H1 (cell line): ENCODE results near the gene BTD. TPM values are rescaled to one million over a fixed set of nuclear protein-coding genes. Genes with fewer than 3 reads are reported as not detected.
A peak's percentile ranks its signal among the peaks of the same experiment; 100 is the strongest.

Experiments used
- CTCF ChIA-PET: fragments of 300-600 bp; sonication (Branson Sonifier 250); formaldehyde crosslinking; loops from one replicate; lab custom pipeline; 2021; ENCODE audit not compliant: partially characterized antibody; lab: Charles Lee
- POLR2A ChIA-PET: fragments of 300-600 bp; sonication (Branson Sonifier 250); formaldehyde crosslinking; loops from one replicate; lab custom pipeline; 2021; ENCODE audit warnings: inconsistent platforms; ENCODE audit not compliant: partially characterized antibody; lab: Charles Lee
- DNase-seq, 2 experiments: peaks; one replicate each; pipeline versions ENCODE4 v3.0.0 to v3.0.0-alpha.2; 2010 to 2022; ENCODE audit warnings: low spot score in 2 of 2, low read depth in 1 of 2, mixed read lengths in 1 of 2
- FAIRE-seq: peaks from 2 replicates; lab custom pipeline; 2011; peaks lifted over from hg19 to GRCh38; lab: Jason Lieb, UNC
- H2AFZ ChIP-seq: 2 replicates; pipeline ENCODE4 v1.8.1; 2012; ENCODE audit warnings: low read length, inconsistent platforms
- H2AK5ac ChIP-seq: 2 replicates; pipeline ENCODE4 v1.6.1; 2013; ENCODE audit warnings: low read depth, low read length
- H2BK120ac ChIP-seq: replicated peaks from 2 replicates; pipeline ENCODE3; 2013; ENCODE audit warnings: low read depth, low read length, inconsistent platforms
- H2BK12ac ChIP-seq: 2 replicates; pipeline ENCODE4 v1.6.1; 2013; ENCODE audit warnings: low read depth, low read length
- H2BK15ac ChIP-seq: 2 replicates; pipeline ENCODE4 v1.6.1; 2013; ENCODE audit warnings: low read length
- H2BK20ac ChIP-seq: 2 replicates; pipeline ENCODE4 v1.6.1; 2013; ENCODE audit warnings: low read length
- H2BK5ac ChIP-seq: 2 replicates; pipeline ENCODE4 v1.6.1; 2013; ENCODE audit warnings: low read depth, low read length
- H3K14ac ChIP-seq: 2 replicates; pipeline ENCODE4 v1.6.1; 2013; ENCODE audit warnings: inconsistent platforms; ENCODE audit not compliant: insufficient read length
- H3K18ac ChIP-seq: 2 replicates; pipeline ENCODE4 v1.6.1; 2013; ENCODE audit warnings: low read length; ENCODE audit errors: extremely low read depth
- H3K23ac ChIP-seq: 2 replicates; pipeline ENCODE4 v1.6.1; 2013; ENCODE audit warnings: inconsistent platforms; ENCODE audit not compliant: insufficient read length
- H3K23me2 ChIP-seq: 2 replicates; pipeline ENCODE4 v1.6.1; 2013; ENCODE audit warnings: low read depth, low read length
- H3K27ac ChIP-seq: 2 replicates; pipeline ENCODE4 v1.6.1; 2011; ENCODE audit warnings: low read depth, low read length, inconsistent platforms
- H3K27me3 ChIP-seq, 4 experiments: replicated peaks in 1 of 4; 1 replicate in 1 of 4; 2 replicates in 3 of 4; pipeline versions ENCODE4 v1.6.1 to v1.8.1; 2011 to 2013; ENCODE audit warnings: low read length in 3 of 4, mild to moderate bottlenecking in 3 of 4, inconsistent platforms in 2 of 4, mixed read lengths in 2 of 4, moderate library complexity in 1 of 4; ENCODE audit not compliant: control insufficient read depth in 3 of 4, insufficient read depth in 3 of 4; ENCODE audit errors: extremely low read depth in 1 of 4
- H3K36me3 ChIP-seq, 4 experiments: 2 replicates each; pipeline versions ENCODE4 v1.6.1 to v1.8.1; 2011 to 2013; ENCODE audit warnings: mild to moderate bottlenecking in 4 of 4, low read length in 3 of 4, moderate library complexity in 2 of 4, control low read depth in 1 of 4, inconsistent platforms in 1 of 4; ENCODE audit not compliant: insufficient read depth in 4 of 4, control insufficient read depth in 2 of 4
- H3K4ac ChIP-seq: replicated peaks from 2 replicates; pipeline ENCODE3; 2013; ENCODE audit warnings: low read length, low read depth, mixed read lengths, inconsistent platforms; ENCODE audit not compliant: insufficient read length
- H3K4me1 ChIP-seq, 4 experiments: replicated peaks in 1 of 4; 1 replicate in 1 of 4; 2 replicates in 3 of 4; pipeline versions ENCODE4 v1.6.1 to v1.8.1; 2011 to 2013; ENCODE audit warnings: low read length in 3 of 4, inconsistent platforms in 2 of 4, mixed read lengths in 1 of 4; ENCODE audit not compliant: insufficient read depth in 4 of 4, control insufficient read depth in 3 of 4
- H3K4me2 ChIP-seq, 2 experiments: 2 replicates each; pipeline versions ENCODE4 v1.6.1 to v1.8.1; 2011 to 2013; ENCODE audit warnings: low read depth in 2 of 2, low read length in 2 of 2, control low read depth in 1 of 2, inconsistent platforms in 1 of 2, mild to moderate bottlenecking in 1 of 2; ENCODE audit not compliant: insufficient read depth in 1 of 2
- H3K4me3 ChIP-seq, 4 experiments: fragments of 200-600, 300-600 bp in 1 of 4; sonication (generic), shearing (Covaris generic), sonication (Bioruptor Twin) in 1 of 4; 2 replicates each; pipeline versions ENCODE4 v1.5.1 to v1.8.1; 2011 to 2016; ENCODE audit warnings: low read length in 4 of 4, low read depth in 3 of 4, control low read depth in 2 of 4, inconsistent platforms in 2 of 4, mild to moderate bottlenecking in 2 of 4, mixed read lengths in 1 of 4, moderate library complexity in 1 of 4; ENCODE audit not compliant: insufficient read depth in 2 of 4; ENCODE audit errors: extremely low read depth in 1 of 4
- H3K56ac ChIP-seq: replicated peaks from 2 replicates; pipeline ENCODE3; 2013; ENCODE audit warnings: low read depth, mild to moderate bottlenecking, mixed read lengths, low read length, inconsistent platforms; ENCODE audit not compliant: insufficient read length
- H3K79me1 ChIP-seq: 2 replicates; pipeline ENCODE4 v1.6.1; 2013; ENCODE audit warnings: low read depth, low read length, control low read depth
- H3K79me2 ChIP-seq, 2 experiments: 2 replicates each; pipeline versions ENCODE4 v1.6.1 to v1.8.1; 2012 to 2013; ENCODE audit warnings: low read length in 2 of 2, mild to moderate bottlenecking in 2 of 2, inconsistent platforms in 1 of 2; ENCODE audit not compliant: insufficient read depth in 2 of 2, control insufficient read depth in 1 of 2
- H3K9ac ChIP-seq, 4 experiments: replicated peaks in 1 of 4; 1 replicate in 1 of 4; 2 replicates in 3 of 4; pipeline versions ENCODE4 v1.6.1 to v1.8.1; 2011 to 2013; ENCODE audit warnings: low read depth in 3 of 4, low read length in 3 of 4, control low read depth in 2 of 4, mild to moderate bottlenecking in 2 of 4, moderate library complexity in 2 of 4, inconsistent platforms in 1 of 4; ENCODE audit errors: extremely low read depth in 1 of 4
- H3K9me3 ChIP-seq, 2 experiments: 2 replicates each; pipeline versions ENCODE4 v1.6.1 to v1.8.1; 2012 to 2013; ENCODE audit warnings: mild to moderate bottlenecking in 2 of 2, moderate library complexity in 2 of 2, control low read depth in 1 of 2, inconsistent platforms in 1 of 2, low read depth in 1 of 2, low read length in 1 of 2, mixed read lengths in 1 of 2; ENCODE audit not compliant: insufficient read depth in 2 of 2
- H4K20me1 ChIP-seq, 2 experiments: replicated peaks in 1 of 2; 2 replicates each; pipeline versions ENCODE3 to v1.8.1; 2011 to 2013; ENCODE audit warnings: inconsistent platforms in 2 of 2, low read length in 2 of 2, mild to moderate bottlenecking in 1 of 2; ENCODE audit not compliant: insufficient read depth in 2 of 2, control insufficient read depth in 1 of 2
- H4K5ac ChIP-seq: 2 replicates; pipeline ENCODE4 v1.6.1; 2013; ENCODE audit warnings: low read length, low read depth, mixed read lengths, inconsistent platforms; ENCODE audit not compliant: insufficient read length
- H4K8ac ChIP-seq: 2 replicates; pipeline ENCODE4 v1.8.0; 2013; ENCODE audit warnings: mild to moderate bottlenecking, moderate library complexity, low read length, inconsistent platforms; ENCODE audit not compliant: insufficient read depth; ENCODE audit errors: extremely low read depth
- H4K91ac ChIP-seq: replicated peaks from 2 replicates; pipeline ENCODE3; 2013; ENCODE audit warnings: low read length, mixed read lengths, inconsistent platforms; ENCODE audit not compliant: insufficient read length
- MAFK ChIP-seq: IDR thresholded peaks from 2 replicates; pipeline ENCODE4 v1.6.1; 2012; ENCODE audit warnings: low read depth, mild to moderate bottlenecking, improper control_type of control experiment, low read length
- RBBP5 ChIP-seq: IDR thresholded peaks from 2 replicates; pipeline ENCODE4 v1.7.1; 2012; ENCODE audit warnings: low read depth, mild to moderate bottlenecking, inconsistent platforms, low read length, moderate library complexity, borderline replicate concordance
- SIN3A ChIP-seq, 2 experiments: IDR thresholded peaks in 1 of 2; conservative IDR thresholded peaks in 1 of 2; 2 replicates each; pipeline ENCODE4 v1.6.1; 2011 to 2012; ENCODE audit warnings: low read length in 2 of 2, improper control_type of control experiment in 1 of 2, low read depth in 1 of 2, mild to moderate bottlenecking in 1 of 2
- TAF1 ChIP-seq: IDR thresholded peaks from 2 replicates; pipeline ENCODE4 v1.6.1; 2011; ENCODE audit warnings: mild to moderate bottlenecking, low read depth, low read length
- WGBS, 2 experiments: shearing (Covaris generic) in 1 of 2; methylation state at CpG; one replicate each; pipeline versions ENCODE4 v1.1.6 to v1.1.7; 2013 to 2015; ENCODE audit warnings: low lambda C conversion rate in 2 of 2, mixed read lengths in 2 of 2, inconsistent platforms in 1 of 2, low coverage in 1 of 2, missing lambda C conversion rate in 1 of 2; ENCODE audit not compliant: insufficient replicate concordance in 2 of 2, insufficient coverage in 1 of 2, insufficient read length in 1 of 2; ENCODE audit errors: extremely low coverage in 1 of 2, missing lambda C conversion rate in 1 of 2; 5-methylcytosine and 5-hydroxymethylcytosine counted together
- polyA plus RNA-seq, 7 experiments: library from polyadenylated mRNA; depleted of rRNA in 3 of 7; stranded (reverse) in 5 of 7; unstranded in 2 of 7; fragments of >200 nt in 5 of 7; fragments of 200-250 nt in 2 of 7; gene quantifications; 1 replicate in 5 of 7; 2 replicates in 1 of 7; 4 replicates in 1 of 7; pipeline versions ENCODE4 v1.2.1 to v1.2.3, GENCODE V29; 2011 to 2013; ENCODE audit warnings: missing spikeins in 2 of 7, mixed read lengths in 2 of 7
- total RNA-seq: library from RNA; stranded (reverse); fragmentation: NEBNext Ultra II Directional; extraction: Animal tissue kit (Norgen Biotek cat#: 25700); gene quantifications from 2 replicates; pipeline ENCODE4 v1.2.1, GENCODE V29; 2021

Gene BTD
- total and polyA plus RNA-seq, 2 of the 8 experiments (the other 6 are each of a cell fraction or from before 2014, with no cell fraction given), result 21.8 to 36.7 TPM

DNA sequence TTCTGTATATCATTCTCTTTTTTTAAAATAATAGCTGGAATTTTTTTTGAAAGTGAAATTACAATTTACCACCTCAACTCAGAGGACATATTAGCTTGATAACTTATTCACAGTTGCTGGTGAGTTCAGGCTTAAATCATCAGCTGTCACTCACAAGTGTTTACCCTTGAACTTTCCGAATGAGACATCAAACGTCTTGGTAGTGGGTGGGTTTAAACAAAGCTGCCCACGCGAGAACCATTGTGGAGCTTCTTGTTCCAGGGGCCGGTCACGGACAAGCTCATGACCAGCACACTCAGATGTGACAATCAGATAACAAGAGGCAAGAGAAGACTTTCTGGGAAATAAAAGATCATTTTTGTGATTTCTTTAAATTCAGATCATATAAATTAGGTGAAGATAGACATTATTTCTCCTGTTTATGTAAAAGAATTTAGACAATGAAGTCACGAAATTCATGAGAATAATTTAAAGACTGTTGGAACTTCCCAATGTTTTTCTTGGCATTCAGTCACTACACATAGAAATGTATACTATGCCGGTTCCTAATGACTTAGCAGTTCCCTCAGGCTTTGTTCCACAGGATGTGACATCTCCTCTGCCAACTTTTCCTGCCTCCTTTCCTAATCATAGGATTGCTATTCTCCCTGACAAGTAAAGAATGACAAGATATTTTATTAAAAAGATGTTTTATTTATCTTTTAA lies 29.3 kb downstream of the BTD start:
- H3K9ac ChIP-seq, result no peak overlapping the region
- CTCF ChIA-PET, result interaction anchor here (0.6 to 2.5 kb wide), 14 partner anchors 13 to 628 kb away, joined by 3 to 16 read pairs (median 4); no protein-coding TSS in a partner anchor
- no peak overlapping the region for H4K91ac ChIP-seq
- no peak overlapping the region for H3K23ac ChIP-seq
- H2AFZ ChIP-seq, result no peak overlapping the region
- H3K4ac ChIP-seq, result no peak overlapping the region
- H4K5ac ChIP-seq, result no peak overlapping the region
- no peak overlapping the region for H4K8ac ChIP-seq
- no peaks in the 10 kb centered on the region for H3K79me2 ChIP-seq
- H3K27ac ChIP-seq, result 0 out of 2 replicates have a peak overlapping the region, but pooled peaks have one; percentile 27
- POLR2A ChIA-PET, result no interaction called here
- H3K36me3 ChIP-seq, result no peaks in the 10 kb centered on the region
- no peak overlapping the region for H2BK5ac ChIP-seq
- H3K14ac ChIP-seq, result no peak overlapping the region
- no peaks in the 10 kb centered on the region for H3K79me1 ChIP-seq
- no peak overlapping the region; the same call in 1 of the 2 replicates for H3K18ac ChIP-seq
- FAIRE-seq, result no peak
- peaks cover 15 to 41% (median 28%) of the 10 kb centered on the region in 4 experiments for H3K4me1 ChIP-seq
- H4K20me1 ChIP-seq, result no peaks in the 10 kb centered on the region
- 54% methylated on average over 8 of the region's 8 CpGs; no CpG with 5 or more reads in 1 of the 2 experiments for WGBS, 2 experiments
- H3K4me3 ChIP-seq, result no peak overlapping the region
- H2AK5ac ChIP-seq, result no peak overlapping the region
- DNase-seq, result no peak
- H3K9me3 ChIP-seq, result no peaks in the 10 kb centered on the region
- no peaks in the 10 kb centered on the region for H3K27me3 ChIP-seq
- TF ChIP-seq SIN3A (conservative IDR thresholded peaks at IDR 0.05 in 1 of 2, IDR thresholded peaks at IDR 0.05 in 1 of 2; ENCODE audit: low read depth in 1 of 2, low read length in 2 of 2) (no peak), MAFK (0 out of 2 replicates have a peak, but pooled peaks have one; percentile 4), TAF1 (no peak), RBBP5 (no peak)
- TF ChIP-seq, all 59 proteins: peak for 1
- Histone ChIP-seq H2BK20ac (no peak overlapping the region), H2BK12ac (no peak overlapping the region), H3K23me2 (no peaks in the 10 kb centered on the region), H3K4me2 (0 out of 4 replicates have a peak overlapping the region, but pooled peaks of 1 of the 2 experiments have one; percentile 30), H2BK15ac (no peak overlapping the region), H3K56ac (no peak overlapping the region), H2BK120ac (no peak overlapping the region)
